Measurements from ENCODE around the gene NEK6.

NEK6 gene

DNA sequence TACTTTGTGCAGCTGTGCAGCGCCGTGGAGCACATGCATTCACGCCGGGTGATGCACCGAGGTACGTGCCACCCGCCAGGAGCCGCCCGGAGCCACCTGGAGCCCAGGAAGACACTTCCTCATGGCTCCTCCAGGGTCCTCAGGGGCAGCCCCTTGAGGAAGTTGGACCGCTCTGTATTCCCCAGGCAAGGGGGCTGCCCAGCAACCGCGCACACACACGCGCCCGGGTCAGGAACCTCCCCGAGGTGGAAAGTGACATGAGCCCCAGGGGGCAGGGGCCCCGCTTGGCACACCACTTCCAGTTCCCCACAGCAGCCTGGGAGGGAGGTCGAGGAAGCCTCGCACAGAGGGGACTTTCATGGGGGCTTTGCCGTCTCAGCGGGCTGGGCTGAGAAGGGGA is 68.6 kb downstream of the NEK6 start:
- DNase-seq, result no peak

DNA sequence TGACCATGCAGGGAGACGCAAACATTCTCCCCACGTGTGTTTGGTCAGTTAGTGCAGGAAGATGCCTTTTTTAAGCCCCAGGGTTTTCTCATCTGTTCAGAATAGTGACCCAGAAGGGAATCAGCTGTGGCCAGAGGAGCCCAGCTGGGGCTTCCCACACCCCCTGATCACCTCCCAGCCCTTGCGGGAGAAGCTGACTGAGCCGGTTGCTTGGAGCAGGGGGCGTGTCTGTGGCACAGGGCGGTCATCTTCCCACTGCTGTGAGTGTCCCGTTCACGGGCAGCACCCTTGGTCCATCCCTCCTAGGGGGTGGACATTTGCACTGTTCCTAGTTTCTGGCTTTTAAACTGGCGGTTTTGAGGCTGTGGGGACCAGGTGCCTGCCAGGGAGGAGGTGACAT is 69.7 kb downstream of the NEK6 start:
- no peak for DNase-seq

DNA sequence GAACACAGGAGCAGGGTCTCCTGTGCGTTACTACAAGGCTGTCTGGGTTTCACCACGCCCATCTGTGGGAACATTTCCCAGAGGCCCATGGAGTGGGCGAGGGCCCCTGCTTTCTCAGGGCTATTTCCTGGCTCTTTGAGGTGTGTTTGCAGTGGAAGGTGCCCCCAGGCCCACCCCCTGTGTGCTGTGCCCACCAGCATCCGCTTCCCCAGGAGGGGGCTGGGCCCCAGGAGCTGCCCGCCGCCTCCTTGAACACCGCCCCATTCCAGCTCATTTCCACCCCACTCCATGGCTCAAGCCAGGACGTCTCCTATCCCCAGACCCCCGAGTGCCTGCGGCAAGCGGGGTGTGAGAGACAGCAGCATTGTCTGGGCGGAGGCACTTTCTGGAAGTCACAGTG is 70.5 kb downstream of the NEK6 start:
- DNase-seq, result no peak

DNA sequence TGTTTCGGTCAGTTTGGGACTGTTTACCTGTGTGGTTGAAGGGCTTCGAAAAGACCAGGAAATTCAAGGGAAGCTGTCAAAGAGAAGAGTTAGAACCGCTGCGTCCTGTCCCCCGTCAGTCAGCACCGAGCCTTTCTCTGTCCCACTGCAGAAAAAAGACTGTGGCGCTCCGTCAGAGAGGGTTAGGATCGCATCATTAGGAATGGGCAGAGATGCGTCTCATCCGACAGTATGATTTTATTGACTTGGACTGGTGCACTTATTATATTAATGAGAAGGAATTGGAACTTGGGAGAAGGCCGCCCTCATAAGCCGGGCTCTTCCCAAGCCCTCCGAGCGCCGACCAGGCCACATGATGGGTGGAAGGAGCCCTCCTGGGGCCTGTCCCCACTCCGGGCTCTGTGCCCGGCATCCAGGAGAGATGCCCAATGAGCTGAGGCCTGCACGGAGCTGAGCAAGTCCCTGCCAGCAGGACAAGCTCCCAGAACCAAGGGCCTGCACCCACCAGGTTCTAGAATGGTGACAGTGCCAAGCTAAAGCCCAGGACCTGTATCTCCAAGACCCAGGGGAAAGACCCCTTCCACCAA is 71.5 kb downstream of the NEK6 start:
- no peak for DNase-seq

DNA sequence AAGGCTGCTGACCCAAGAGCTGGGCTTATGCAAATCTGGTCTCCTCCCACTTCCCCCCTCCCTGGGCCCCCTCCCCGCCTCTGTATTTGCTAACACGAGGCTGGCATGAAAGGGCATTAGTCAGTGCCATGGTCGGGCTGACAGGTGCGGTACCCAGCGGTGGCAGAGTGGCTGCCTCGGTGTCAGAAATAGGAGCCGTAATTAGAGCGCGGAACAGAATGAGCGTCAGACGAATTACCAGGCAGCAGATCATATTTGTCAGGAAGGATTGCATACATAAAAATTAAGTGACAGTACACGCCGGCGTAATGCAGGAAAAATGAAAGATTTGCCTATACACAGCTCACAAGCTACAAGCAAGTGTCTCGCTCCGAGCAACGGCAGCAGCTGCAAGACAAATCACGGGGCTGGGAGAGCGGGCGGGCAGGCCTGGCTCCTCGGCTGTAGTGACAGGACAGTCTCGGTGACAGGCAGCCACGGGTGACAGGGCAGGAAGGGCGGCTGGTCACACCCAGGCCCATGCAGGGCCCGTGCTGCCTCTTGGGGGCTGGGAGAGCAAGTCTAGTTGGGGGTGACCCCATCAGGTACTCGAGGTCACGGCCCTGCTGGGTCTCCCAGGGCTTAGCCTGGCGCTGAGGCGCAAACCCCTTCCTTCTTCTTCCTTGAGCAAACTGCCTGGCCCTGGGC is 72.4 kb downstream of the NEK6 start:
- DNase-seq, result no peak

DNA sequence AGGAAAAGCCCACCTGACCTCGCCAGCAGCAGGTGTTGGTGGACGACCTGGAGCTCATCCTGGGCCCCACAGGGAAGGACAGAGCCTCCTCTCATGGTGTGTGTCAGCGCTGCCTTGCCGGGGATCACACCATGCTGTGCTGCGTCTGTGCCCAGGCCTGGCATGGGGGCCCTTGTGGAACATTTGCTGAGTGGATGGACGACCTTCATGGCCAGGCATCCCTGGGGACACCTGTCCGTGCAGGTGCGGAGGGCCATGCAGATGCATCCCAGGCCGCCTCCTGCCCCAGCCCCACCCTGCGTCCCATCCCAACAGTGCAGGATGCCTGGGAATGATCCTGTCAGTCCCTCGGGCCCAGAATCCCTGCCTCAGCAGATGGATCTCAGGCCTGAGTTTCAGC is 73.8 kb downstream of the NEK6 start:
- no peak for DNase-seq

DNA sequence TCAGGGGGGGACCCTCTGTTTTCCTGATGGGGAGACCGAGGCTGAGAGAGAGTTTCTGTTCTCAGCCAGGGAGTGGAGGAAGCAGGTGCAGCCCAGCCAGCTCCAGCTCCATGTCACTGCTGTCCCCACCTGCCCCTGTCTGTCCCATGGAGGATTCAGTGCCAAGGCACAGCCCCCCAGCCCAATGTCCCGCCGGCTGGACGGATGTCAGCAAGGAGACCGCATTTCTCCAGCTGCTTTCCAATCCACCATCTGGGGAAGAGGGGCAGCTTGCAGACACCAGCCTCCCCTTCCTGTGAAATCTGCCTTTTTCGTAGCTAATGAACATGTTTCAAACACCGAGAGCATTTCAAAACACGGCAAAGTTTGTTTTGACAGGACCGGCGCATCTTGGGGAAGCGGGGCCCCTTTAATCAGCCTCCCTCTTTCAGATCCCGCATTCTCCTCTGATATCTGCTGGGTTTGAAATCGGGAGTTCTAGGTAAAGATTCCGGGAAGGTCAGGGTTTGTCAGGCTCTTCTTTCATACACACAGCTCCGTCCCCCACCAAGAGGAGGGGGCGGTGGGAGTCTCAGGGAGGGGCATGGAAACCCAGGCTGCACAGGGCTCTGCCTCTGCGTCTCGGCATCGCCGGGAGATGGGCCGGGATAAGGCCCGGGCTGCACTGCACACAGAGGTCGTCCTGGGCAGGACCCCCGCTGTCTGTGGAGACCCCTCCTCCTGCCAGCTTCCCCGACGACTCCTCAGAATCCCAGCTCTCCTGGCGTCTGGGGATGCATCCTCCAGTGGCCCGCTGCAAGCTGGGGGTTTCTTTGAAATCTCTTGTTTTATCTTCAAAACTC is 74.8 kb downstream of the NEK6 start:
- no peak for DNase-seq

DNA sequence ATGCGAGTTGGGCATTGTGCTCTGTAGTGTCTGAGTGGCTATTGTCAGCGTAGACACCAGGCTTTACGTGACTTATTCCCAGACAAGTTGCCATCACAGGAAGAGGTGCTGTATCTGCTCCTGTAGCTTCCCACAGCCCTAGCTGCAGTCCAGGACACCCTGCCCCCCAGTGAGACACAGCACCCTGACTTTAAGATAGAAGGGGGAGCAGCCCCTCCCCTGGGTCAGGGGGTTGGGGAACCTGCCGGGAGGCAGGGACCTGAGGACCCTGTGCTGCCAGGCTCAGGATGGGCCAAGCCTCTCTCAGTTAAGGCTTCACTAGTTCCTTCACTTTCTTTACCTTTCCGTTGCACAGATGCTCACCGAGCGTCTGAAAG is 75.4 kb downstream of the NEK6 start:
- DNase-seq, result no peak

DNA sequence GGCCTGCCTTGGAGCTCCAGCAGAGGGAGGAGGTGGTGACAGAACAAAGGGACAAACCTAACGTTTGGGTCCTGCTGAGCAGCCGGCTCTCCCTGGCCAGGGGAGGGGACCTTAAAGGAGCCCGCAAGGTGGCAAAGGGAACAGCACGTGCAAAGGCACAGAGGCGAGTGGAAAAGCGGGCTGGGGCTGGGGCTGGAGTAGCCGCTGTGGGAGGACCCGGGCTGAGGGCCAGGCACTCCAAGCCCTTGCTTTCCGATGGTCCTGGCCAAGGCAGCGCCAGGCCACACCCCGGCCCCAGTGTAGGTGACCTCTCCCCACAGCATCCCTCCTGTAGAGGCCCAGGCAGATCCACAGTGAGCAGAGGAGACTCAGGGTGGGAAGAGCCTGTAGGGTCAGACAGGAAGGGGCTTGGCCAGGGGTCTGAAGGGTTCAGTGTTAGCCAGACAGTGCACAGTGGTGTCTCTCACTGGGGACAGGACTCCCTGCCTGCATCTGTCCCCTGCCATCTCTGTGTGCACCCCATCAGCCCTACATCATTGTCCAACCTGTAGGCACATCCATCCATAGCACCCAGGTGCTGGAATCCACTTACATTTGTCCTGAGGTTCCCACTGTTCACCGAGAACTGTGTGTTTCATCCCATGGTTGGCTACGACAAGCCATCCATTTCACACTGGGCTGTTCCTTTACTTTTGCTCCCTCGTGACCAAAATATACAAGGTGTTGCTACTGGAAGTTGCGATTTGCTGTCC is 77.0 kb downstream of the NEK6 start:
- DNase-seq, result no peak

DNA sequence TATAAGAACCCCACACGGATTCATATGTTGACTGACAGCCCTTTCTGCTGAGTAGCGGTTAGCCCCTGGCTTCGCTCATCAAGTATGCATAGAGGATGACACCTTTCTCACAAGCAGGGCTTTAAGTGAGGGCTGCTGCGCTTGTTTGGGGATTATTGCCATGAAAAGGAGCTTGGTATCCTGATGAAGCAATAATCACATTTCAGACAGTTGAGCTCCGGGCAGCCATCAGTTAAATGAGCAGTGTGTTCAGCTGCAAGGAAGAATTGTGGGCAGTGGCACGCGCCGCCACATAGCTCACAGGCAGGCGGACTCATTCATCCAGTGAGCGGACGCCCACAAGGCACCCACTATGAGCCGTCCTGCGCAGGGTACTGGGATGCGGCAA is 77.6 kb downstream of the NEK6 start:
- DNase-seq, result no peak

DNA sequence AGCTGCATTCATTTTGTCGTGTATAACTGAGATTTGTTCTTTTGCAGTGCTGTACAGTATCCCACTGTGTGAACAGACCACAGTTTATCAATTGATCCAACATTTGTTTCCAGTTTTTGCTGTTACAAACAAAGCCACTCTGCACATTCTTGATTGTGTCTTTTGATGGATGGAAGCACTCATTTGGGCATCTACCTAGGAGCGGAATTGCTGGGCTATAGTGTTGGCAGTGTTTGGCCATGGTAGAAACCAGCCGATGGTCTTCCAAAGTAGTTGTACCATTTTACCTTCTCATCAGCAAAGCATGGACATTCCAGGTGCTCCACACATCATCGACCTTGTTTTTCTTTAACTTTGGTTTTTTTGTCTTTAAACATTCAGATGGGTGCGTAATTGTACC is 79.8 kb downstream of the NEK6 start:
- no peak for DNase-seq

DNA sequence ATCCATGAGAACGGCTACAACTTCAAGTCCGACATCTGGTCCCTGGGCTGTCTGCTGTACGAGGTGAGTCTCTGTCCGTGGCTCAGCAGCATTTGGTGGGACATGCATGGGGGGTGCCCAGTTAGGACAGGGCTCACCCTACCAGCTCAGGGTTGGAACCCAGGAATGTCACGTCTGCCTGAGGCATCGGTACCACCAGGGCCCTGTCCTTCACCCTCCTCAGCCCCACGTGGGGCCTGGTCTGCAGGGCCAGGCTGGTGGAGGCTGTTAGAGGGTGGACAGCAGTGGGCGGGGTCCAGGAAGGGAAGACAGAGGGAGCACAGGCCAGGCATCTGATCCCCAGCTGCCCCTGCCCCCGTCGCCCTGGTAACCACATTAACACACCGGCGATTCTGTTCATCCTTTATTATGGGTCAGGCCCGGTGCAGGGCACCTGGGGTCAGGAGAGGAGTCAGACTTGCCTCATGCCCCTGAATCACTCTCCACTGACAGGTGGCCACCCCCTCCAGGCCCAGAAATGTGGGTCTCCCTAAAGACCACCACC is 81.9 kb downstream of the NEK6 start:
- no peak for DNase-seq

DNA sequence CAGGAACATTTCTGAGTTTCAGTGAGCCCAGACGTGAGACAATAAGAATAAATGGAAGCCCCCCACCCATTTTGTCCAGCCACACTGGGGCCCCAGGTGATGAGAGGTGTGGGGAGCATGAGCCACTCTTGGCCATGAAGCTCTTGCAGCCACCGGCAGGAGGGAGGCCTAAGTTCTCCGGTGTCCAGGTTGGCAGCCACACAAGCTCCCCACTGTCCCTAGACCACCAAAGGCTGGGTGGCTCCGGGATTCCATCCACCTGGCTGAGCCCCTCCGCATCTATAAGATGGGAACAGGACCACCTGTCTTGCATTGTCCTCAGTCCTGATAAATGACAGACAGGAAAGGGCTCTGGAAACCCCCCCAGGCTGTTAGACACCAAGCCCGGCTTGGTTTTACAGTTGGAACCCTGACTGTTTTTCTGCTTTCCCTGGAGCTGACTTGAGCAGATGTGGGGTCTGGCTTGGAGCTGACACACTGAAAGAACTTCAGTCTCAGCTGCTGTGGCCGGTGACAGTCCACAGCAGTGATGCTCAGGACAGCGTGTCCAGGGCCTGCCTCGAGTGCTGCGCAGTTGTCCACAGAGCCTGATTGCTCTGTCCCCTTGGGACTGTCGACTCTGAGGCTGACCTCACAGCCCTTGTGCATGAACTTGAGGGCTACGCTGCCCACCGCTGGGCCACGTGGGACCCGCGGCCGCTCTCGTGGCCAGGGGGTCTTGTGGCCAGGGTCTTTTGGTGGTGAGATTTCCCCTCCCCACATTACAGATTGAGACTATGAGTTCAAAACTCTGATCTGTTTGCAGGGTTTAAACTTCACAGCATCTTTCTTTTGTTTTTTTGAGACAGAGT is 82.7 kb downstream of the NEK6 start:
- DNase-seq, result no peak

DNA sequence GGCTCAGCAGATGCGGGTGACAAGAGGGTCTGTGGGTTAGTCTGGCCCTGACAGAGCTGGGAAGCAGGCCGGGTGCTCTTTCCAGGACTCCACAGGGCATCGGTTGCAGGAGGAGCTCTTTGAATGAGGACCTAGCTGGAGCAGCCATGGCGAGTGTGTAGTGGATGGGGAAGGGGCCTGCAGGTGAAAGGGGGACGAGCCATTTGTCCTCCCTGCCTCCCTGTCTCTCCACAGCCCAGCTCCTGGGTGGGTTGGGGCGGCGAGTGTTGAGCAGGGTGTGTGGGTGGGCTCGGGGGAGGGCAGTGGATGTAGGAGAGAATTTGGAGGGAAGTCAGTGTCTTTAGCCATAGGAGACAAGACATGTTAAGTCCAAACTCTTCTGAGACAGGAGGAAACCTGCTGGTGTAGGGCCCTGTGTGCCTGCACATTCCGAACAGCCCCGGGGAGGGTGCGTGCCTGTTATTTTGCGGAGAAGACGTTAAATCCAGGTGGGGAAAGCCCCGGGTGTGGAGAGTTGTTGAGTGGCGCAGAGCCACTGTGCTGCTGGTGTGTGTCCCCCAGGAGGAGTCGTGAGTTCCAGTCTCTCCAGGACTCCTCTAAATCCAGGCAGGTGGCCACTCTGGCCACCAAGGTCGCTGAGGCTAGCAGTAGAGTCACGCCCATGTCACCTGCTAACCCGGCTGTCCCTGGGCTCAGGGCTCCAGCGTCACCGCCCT is 83.9 kb downstream of the NEK6 start:
- no peak for DNase-seq

DNA sequence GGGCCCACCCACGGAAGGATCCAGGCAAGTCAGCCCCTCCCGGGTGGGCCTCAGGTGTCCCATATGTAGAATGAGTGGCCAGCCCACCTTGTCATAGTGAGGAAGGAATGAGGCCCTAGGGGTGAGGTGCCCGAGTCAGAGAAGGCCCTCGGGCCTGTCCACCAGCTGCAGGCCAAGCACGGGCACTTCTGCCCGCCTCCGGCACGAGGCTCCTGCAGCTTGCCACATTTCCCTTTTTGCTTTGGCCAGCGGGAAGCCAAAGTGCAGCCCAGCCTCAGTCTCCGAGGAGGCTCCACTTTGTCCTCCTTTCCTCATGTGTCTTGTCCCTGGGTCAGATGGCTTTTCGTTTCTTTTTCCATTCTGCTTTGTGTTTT is 84.6 kb downstream of the NEK6 start:
- no peak for DNase-seq

DNA sequence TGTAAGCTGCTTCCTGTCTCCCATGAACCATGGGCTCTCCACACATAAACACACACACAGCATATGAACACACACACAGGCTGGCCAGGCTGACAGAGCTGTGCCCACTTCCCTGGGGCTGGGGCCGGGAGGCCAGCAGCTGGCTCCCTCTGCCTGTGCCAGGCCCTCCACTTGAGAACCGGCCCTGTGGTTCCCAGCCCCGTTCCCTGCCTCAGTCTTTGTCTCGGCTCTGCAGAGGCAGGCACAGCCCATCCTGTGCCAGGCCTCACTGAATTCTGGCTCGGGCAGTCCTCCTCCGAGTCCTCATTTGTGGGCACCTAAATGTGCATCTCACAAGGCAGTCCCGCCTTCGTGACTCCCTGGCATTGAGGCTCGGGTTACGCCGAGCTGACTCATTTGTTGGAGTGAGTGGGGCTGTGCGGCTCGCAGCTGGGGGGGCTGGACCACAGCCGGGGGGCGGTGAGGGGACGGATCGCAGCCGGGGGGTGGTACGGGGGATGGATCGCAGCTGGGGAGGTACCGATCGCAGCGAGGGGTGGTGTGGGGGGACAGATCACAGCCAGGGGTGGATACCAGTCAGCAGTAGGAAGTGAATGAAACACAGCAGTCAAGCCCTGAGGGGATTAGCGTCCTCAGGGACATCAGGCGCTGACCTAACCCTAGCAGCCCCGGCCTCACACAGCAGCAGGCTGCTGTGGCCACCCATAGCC is 85.2 kb downstream of the NEK6 start:
- peak; percentile 83 for DNase-seq

DNA sequence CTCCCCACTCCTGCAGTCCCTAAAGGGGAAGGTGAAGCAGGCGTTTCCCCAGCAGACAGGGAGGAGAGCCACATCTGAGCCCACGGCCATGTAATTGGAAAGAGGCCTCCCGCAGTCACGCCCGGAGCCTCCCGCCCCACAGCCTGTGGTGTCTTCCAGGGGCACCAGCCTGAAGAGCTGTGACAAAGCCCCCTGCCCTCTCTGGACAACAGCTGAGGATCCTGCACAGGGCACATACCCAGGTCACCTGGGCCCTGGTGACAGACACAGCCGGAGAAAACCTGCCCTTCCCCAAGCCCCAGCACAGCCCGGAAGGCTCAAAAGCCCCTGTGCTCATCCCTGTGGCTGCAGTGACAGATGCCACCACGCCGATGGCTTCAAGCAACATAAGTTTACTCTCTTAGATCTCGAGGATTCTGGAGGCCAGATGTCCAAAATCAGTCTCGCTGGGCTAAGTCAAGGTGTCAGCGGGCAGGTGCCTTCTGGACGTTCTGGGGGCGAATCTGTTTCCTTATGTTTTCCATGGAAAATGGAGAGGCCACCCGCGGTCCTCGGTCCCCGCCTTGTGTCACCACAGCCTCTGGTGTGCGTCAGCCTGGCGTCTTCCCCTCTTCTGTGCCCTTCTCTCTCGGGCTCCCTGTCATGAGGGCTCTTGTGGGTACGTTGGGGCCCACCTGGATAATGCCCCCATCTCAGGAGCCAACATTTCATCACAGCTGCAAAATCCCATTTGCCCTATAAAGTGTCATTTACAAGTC is 86.0 kb downstream of the NEK6 start:
- no peak for DNase-seq

DNA sequence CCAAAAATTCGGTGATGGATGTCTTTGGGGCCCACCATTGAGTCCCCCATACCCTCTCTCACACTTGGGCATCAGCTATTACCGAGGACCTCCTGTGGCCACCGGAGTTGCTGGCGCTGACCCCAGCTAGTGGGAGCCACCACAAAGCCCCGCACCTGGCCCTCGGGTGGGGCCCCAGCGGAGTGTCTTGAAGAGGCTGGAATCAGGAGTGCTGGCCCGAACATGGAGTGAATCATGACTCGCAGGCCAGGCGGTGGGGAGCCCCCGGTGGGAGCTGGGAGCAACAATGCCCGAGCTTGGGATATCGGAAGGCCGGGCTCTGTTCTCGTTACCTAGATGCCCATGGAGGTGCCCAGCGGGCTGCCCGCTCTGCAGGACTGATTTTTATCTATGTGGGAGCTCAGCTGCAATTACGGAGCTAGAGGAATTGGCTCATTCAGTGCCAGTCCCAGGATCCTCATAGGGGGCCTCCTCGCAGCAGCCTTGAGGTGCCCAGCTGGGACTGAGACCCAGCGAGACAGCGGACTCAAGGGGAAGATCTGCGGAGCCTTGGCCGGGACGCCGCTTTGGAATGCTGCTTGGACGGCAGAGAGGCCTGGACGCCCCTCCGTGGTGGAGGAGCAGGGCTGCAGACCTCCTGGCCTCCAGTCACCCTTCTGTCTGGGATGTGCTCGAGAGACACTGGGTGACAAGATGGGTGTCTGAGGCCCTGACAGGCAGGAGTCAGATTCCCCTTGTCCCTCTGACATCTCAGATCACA is 86.7 kb downstream of the NEK6 start:
- no peak for DNase-seq

DNA sequence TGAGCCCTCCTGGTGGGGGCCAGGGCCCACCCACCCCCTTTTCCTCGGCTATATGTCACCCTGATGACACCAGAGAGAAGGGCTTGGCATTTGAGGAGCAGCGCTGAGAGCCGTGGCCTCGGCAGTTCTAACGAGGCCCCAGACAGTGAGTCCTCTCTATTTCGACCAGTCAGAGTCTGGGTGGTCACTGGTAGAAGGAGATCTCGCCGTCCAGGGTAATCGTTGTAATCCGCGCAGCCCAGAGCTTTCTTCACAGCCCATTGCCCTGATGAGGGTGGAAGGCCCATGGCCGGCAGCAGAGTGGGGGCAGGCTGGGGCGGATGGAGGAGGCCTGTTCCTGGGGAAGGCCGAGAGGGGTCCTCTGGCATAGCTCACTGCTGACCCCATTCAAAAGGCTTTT is 87.3 kb downstream of the NEK6 start:
- no peak for DNase-seq
